ENCODE measurements around the gene GDA.

The GDA gene

GRCh38 chr9:72150661-72151060 is 1.4 kb downstream of the GDA start:
- DNase-seq (ENCODE audit: low spot score), result no peak

GRCh38 chr9:72151104-72151503 is 1.9 kb downstream of the GDA start:
- no peak for DNase-seq (ENCODE audit: low spot score)

- DNase-seq (ENCODE audit: low spot score), result no peak
These were observed 5.4 kb downstream of the GDA start for GRCh38 chr9:72154468-72155285.

GRCh38 chr9:72155301-72155700 is 6.1 kb downstream of the GDA start:
- DNase-seq (ENCODE audit: low spot score), result no peak

- DNase-seq (ENCODE audit: low spot score), result no peak
These were observed 7.3 kb downstream of the GDA start for GRCh38 chr9:72156586-72156985.

GRCh38 chr9:72158680-72159079 is 9.4 kb downstream of the GDA start:
- DNase-seq (ENCODE audit: low spot score), result no peak

- DNase-seq (ENCODE audit: low spot score), result no peak
These were observed 11.3 kb downstream of the GDA start for GRCh38 chr9:72160446-72161123.

- no peak for DNase-seq (ENCODE audit: low spot score)
These were observed 16.1 kb downstream of the GDA start for GRCh38 chr9:72165326-72165725.

- DNase-seq (ENCODE audit: low spot score), result no peak
These were observed 16.7 kb downstream of the GDA start for GRCh38 chr9:72165821-72166547.

- DNase-seq (ENCODE audit: low spot score), result no peak
These were observed 18.8 kb downstream of the GDA start for GRCh38 chr9:72168075-72168474.

- no peak for DNase-seq (ENCODE audit: low spot score)
These were observed 19.9 kb downstream of the GDA start for GRCh38 chr9:72169178-72169577.

GRCh38 chr9:72173080-72173479 is 23.8 kb downstream of the GDA start:
- no peak for DNase-seq (ENCODE audit: low spot score)

- peak; percentile 9 for DNase-seq (ENCODE audit: low spot score)
These were observed 36.3 kb downstream of the GDA start for GRCh38 chr9:72185561-72185960.

- DNase-seq (ENCODE audit: low spot score), result no peak
These were observed 38.0 kb downstream of the GDA start for GRCh38 chr9:72187121-72187695.

GRCh38 chr9:72188232-72188631 is 39.0 kb downstream of the GDA start:
- DNase-seq (ENCODE audit: low spot score), result no peak

GRCh38 chr9:72193478-72193881 is 44.2 kb downstream of the GDA start:
- DNase-seq (ENCODE audit: low spot score), result no peak

- DNase-seq (ENCODE audit: low spot score), result no peak
These were observed 50.0 kb downstream of the GDA start for GRCh38 chr9:72199238-72199637.

- DNase-seq (ENCODE audit: low spot score), result no peak
These were observed 51.2 kb downstream of the GDA start for GRCh38 chr9:72200452-72200851.

- DNase-seq (ENCODE audit: low spot score), result no peak
These were observed 52.8 kb downstream of the GDA start for GRCh38 chr9:72202009-72202408.

GRCh38 chr9:72203205-72203803 is 54.1 kb downstream of the GDA start:
- peak; percentile 43 for DNase-seq (ENCODE audit: low spot score)

- no peak for DNase-seq (ENCODE audit: low spot score)
These were observed 54.8 kb downstream of the GDA start for GRCh38 chr9:72204062-72204461.

- no peak for DNase-seq (ENCODE audit: low spot score)
These were observed 56.3 kb downstream of the GDA start for GRCh38 chr9:72205513-72205912.

Measured in pons (tissue), 1 donor.